ENCODE measurements around the gene VWA7. TPM values are rescaled to one million over a fixed set of nuclear protein-coding genes. Genes with fewer than 3 reads are reported as not detected.

VWA7 gene, protein sequence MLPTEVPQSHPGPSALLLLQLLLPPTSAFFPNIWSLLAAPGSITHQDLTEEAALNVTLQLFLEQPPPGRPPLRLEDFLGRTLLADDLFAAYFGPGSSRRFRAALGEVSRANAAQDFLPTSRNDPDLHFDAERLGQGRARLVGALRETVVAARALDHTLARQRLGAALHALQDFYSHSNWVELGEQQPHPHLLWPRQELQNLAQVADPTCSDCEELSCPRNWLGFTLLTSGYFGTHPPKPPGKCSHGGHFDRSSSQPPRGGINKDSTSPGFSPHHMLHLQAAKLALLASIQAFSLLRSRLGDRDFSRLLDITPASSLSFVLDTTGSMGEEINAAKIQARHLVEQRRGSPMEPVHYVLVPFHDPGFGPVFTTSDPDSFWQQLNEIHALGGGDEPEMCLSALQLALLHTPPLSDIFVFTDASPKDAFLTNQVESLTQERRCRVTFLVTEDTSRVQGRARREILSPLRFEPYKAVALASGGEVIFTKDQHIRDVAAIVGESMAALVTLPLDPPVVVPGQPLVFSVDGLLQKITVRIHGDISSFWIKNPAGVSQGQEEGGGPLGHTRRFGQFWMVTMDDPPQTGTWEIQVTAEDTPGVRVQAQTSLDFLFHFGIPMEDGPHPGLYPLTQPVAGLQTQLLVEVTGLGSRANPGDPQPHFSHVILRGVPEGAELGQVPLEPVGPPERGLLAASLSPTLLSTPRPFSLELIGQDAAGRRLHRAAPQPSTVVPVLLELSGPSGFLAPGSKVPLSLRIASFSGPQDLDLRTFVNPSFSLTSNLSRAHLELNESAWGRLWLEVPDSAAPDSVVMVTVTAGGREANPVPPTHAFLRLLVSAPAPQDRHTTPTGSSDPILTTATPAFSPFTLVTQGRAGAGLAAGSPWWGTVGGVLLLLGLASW
- 1.1 to 1.7 TPM (median 1.5 TPM) in 5 replicates for total RNA-seq (2022; extraction: Qiagen RNA extraction)

DNA sequence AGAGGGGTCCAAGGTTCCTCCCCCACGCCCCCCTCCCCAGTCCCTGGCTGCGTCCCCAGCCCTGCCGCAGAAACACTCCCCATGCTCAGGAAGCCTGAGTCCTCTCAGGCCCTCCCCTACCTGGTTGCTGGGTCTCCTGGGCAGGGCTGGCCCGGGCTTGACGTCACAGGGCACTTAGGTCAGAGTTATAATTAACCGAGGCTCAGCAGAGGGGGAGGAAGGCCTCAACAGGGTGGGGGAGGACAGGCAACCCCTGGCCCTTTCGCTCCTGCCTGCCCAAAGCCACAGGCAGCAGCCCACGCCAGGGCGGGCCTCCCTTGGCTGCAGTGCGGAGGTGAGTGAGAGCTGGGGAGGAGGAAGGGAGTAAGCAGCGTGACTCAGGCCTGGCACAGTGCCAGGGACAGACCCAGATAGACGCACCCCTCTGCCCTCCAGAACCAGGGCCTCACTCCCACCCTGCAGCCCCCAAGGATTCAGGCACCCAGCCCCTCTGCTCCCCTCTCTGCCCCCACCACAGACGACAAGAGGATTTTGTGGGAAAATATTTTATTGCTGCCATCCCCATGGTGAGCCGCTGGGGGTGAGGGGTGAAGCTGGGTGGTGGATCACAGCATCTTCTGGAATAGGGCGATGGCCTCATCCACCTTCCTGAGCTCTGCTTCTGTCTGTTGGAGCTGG lies at the start of gene VWA7:
VWA7 (minus strand) TSS at position 340 of the 678 bp plus-strand sequence. CDS start 549 bp downstream, outside the sequence.

DNA sequence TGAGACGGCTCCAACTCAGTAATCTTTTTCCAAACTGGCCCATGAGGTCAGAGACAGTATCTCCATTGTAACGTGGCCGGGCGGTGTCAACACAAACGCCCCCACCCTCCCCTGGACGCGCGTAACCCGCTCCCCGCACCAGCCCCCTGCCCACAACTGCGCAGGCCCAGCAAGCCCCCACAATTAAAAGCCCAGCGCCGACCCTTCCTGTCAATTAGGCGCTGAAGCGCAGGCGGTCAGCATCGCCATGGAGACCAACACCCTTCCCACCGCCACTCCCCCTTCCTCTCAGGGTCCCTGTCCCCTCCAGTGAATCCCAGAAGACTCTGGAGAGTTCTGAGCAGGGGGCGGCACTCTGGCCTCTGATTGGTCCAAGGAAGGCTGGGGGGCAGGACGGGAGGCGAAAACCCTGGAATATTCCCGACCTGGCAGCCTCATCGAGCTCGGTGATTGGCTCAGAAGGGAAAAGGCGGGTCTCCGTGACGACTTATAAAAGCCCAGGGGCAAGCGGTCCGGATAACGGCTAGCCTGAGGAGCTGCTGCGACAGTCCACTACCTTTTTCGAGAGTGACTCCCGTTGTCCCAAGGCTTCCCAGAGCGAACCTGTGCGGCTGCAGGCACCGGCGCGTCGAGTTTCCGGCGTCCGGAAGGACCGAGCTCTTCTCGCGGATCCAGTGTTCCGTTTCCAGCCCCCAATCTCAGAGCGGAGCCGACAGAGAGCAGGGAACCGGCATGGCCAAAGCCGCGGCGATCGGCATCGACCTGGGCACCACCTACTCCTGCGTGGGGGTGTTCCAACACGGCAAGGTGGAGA lies 38.1 kb upstream of the VWA7 start, which contains the start of the genes HSPA1A and HSPA1L:
HSPA1A (plus strand) TSS at position 519 of the 814 bp plus-strand sequence; CDS start at position 733, 214 bp downstream.
HSPA1L (minus strand) TSS at position 259 of the 814 bp plus-strand sequence. CDS start 3,311 bp downstream, outside the sequence.

DNA sequence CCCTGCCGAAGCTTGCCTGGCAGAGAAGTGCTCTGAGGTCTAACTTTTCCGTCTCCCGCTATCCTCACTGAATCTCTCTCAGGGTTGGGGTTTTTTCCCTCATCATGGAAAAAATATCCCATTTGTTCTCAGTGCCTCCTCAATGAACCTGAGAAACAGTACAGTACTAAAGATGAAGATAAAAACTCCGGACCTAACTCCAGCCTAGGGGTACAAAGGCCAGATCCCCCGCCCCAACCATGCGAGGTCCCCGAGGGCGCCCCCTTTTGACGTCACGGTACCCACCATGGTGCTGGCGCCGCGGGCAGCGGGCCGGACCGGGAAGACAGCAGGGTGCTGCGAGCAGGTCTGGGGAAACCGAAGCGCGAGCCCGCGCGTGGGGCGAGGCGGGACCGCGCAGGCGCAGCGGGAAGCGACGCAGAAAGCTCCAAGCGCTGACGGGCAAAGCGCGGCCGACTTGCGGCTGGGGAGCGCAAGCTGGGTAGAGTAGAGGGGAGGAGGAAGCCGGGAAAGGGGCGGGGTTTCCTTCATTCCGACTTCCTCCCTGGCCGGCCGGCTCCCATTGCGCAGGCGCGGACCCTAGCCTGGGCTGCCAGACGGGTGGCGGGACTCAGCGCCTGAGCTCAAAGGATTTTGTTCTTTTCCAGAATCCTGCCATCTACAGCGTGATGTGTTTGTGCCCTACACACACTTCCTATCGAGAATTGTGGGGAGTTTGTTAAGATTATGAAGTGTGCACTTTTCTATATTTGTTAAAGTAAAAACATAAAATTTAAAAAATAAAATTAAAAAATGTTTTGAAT lies 29.5 kb upstream of the VWA7 start, which contains the start of gene LSM2:
LSM2 (minus strand) TSS at position 497 of the 803 bp plus-strand sequence; CDS start at position 288, 209 bp downstream.

DNA sequence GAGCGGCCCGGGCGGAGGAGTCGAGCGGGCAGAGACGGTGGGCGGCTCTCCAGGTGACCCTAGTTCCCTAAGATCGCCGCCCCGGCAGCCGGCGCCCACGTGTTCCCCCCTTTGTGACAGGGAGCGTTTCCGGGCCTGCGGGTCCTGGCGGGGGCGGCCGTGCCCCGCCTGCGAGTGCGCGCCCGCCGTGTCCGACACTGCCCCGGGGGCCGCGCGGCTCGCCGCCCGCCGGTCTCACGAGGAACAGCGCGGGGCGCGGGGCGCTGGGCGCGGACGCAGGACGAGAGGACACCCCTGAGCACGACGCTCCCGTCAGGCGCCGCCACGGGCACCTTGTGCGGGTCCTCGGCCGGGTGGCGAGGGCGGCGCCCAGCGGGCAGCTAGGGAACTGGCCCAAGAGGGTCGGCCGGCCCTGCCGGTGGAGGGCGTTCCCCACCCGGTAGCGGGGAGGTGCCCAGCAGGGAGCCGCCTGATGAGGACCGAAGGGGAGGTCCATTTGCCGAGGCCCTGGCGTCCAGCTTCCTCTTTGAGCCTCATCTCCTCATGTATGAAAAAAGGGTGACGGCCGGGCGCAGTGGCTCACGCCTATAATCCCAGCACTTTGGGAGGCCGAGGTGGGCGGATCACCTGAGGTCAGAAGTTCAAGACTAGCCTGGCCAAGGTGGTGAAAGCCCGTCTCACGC lies 18.6 kb upstream of the VWA7 start, which contains the start of gene VARS1:
VARS1 (minus strand) TSS at position 137 of the 683 bp plus-strand sequence. CDS start 535 bp downstream, outside the sequence.

DNA sequence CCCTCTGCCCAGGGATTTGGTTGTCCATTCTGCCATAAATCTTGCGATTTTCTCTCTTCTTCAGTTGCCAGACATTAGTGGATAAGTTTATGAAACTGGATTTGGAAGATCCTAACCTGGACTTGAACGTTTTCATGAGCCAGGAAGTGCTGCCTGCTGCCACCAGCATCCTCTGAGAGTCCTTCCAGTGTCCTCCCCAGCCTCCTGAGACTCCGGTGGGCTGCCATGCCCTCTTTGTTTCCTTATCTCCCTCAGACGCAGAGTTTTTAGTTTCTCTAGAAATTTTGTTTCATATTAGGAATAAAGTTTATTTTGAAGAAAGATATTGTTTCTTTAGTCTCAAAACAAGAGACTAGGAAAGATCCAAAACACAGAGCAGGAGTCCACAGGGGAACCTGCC lies 14.8 kb downstream of the VWA7 start, which contains the start of gene SAPCD1:
SAPCD1 (plus strand) TSS at position 301 of the 400 bp plus-strand sequence. CDS start 399 bp downstream, outside the sequence.

DNA sequence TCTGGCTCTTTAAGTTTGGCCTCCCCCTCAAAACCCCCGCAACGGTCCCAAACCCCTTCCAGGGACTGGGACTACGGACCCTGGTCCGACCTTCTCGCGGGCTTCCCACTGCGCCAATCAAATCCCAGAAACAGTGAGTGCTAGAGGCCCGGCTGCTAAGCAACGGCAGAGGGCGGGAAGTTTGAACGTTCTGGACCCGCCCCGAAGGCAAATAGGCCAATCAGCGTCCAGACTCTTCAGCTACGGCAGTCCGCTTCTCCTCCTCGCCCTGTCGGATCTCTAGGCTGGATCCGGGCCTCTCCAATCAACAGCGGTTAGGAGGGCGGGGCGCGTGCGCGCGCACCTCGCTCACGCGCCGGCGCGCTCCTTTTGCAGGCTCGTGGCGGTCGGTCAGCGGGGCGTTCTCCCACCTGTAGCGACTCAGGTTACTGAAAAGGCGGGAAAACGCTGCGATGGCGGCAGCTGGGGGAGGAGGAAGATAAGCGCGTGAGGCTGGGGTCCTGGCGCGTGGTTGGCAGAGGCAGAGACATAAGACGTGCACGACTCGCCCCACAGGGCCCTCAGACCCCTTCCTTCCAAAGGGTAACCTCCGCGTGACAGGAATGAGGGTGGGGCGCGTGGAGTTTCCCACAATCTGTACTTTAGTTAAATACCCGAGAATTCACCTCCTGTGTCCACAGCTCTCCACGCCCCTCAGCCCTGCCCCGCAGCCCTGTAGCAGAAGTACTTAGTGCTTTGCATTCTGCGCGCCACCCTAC lies 37.3 kb downstream of the VWA7 start, which contains the start of gene MSH5:
MSH5 (plus strand) TSS at position 367 of the 758 bp plus-strand sequence. CDS start 462 bp downstream, outside the sequence.

DNA sequence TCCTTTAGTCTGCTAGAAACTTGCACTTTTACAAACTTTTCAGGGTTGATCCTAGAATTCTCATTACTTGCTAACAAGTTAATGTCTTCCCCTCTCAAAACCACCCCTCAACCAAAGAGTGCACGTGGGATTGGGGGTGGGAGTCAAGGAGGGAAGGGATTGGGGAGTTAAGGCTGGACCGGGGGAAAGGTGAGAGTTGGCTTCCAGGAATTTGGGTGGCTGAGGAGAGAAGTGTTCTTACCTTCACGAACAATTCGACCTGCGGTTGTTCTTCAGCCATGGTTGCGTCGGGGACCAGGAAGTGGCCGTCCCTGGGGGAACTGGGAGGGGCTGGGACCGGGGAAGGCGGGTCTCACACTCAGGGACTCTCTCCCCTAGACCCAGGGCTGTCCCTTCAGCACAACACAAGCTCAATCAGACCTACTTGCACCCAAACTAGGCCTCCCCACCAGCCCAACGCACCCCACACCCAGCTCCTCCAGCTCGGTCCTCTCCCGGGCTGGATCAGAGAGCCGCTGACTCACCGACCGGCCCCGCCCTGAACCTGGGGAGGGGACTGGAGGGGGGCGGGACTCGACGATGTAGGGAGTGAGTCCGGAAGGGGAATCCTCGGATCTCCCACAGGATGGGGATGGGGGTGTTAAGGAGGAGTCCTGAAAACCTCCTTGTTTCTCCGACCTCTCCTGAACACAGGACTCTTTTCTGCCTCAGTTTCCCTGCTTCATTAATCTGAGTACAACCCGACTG lies 40.9 kb downstream of the VWA7 start, which contains the start of gene CLIC1:
CLIC1 (minus strand) TSS at position 510 of the 747 bp plus-strand sequence; CDS start at position 280, 230 bp downstream.

DNA sequence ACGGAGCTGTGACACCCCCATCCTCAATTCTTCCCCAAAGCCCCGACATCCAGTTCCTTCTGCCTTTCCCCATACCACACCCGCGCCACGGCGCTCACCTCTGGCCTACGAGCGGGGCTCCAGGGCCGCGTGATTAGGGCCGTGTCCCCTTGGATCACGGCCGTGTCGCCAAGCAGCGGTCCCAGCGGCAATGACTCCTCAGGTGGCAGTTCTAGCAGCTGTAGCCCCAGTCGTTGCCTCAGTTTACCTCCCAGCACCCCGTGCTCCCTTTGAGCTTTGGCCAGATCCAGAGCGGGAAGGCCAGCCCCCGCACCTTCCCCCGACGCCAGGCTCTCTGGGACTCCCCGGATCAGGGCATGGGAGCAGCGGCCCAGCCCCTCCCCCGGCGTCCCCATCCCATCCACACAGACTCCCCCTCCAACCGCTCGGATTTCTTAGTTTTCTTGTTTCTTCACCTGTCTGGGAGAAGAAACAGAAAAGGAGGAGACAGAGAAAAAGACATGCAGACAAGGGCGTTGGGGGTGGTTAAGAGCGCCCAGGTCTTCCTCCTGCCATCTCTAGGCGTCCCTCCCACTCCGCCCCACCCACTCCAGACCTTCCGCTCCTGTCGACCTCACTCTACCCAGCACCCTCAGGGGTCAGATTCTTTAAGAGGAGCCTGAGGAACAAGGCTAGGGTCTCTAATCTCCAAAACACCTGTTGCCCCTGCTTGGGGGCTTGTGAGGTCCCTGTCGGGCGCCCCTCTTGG lies 48.2 kb downstream of the VWA7 start, which contains the start of gene DDAH2:
DDAH2 (minus strand) TSS at position 533 of the 748 bp plus-strand sequence; CDS start at position 395, 138 bp downstream.

DNA sequence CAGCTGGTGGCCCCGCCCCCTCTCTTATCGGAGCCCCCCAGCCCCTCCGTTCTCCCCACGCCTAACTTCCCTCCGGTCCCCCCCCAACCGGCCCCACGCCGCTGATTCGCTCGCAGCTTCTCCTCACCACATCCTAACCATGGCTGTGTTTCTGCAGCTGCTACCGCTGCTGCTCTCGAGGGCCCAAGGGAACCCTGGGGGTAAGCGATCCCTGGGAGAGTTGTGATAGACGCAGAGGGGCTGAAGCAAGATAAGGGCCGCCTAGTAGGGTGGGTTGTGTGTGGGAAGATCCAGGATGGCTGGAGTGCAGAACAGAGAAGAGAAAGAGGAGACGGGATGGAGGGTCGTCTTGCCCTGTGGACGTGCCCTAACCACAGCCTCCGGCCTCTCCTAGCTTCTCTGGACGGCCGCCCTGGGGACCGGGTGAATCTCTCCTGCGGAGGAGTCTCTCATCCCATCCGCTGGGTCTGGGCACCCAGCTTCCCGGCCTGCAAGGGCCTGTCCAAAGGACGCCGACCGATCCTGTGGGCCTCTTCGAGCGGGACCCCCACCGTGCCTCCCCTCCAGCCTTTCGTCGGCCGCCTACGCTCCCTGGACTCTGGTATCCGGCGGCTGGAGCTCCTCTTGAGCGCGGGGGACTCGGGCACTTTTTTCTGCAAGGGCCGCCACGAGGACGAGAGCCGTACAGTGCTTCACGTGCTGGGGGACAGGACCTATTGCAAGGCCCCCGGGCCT lies 53.7 kb downstream of the VWA7 start, which contains the start of gene MPIG6B:
MPIG6B (plus strand) TSS at position 129 of the 735 bp plus-strand sequence; CDS start at position 140, 11 bp downstream.

DNA sequence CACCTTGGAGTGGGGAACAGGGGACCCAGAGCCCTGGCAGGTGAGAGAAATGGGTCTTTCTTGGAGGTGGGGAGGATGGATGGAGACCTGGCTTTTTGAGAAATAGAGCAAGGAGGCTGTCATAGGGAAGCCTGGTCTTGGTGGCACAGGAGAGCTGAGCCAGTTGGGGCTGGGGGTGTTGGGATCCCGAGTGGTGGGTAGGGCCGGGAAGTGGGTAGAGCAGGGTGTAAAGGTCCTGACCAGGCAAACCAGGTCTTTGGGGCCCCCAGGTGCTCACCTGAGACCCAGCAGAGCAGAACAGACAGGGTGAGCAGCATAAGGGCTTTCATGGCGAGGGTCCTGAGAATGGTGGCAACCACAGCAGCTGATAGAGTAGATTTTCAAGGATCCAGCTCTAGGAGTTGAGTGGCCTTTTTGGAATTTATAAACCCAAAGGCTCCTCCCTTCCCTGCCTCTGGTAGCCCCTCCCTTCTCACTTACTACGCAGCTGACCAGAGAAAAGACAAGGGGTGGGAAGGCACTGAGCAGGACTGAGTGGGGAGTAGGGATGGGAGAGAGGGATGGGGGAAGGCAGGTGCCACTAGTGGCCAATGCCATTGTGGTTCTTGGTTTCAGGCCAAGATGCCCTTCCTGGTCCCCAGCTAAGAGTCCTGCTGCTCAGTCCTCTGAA lies 55.6 kb downstream of the VWA7 start, which contains the start of gene LY6G6C:
LY6G6C (minus strand) TSS at position 396 of the 670 bp plus-strand sequence; CDS start at position 329, 67 bp downstream.

Other genes starting within 250 kb of the VWA7 start
- not detected in 5 replicates for gene MCCD1, start 248.4 kb downstream of the VWA7 start, total RNA-seq (2022; extraction: Qiagen RNA extraction)
- 331 to 435 TPM (median 353 TPM) in 5 replicates for gene DDX39B, start 235.3 kb downstream of the VWA7 start, total RNA-seq (2022; extraction: Qiagen RNA extraction)
- gene ATP6V1G2, start 230.7 kb downstream of the VWA7 start, total RNA-seq (2022; extraction: Qiagen RNA extraction): 0.46 to 0.93 TPM (median 0.67 TPM) in 5 replicates
- gene NFKBIL1, start 229.7 kb downstream of the VWA7 start, total RNA-seq (2022; extraction: Qiagen RNA extraction): 9.7 to 12.5 TPM (median 11.6 TPM) in 5 replicates
- gene LTA, start 205.0 kb downstream of the VWA7 start, total RNA-seq (2022; extraction: Qiagen RNA extraction): 0.07 to 0.31 TPM (median 0.13 TPM) in 3 of 5 replicates, not detected in the others
- gene TNF, start 201.8 kb downstream of the VWA7 start, total RNA-seq (2022; extraction: Qiagen RNA extraction): 0.08 to 0.12 TPM in 2 of 5 replicates, not detected in the others
- gene LTB, start 194.9 kb downstream of the VWA7 start, total RNA-seq (2022; extraction: Qiagen RNA extraction): 0.29 to 0.47 TPM (median 0.38 TPM) in 5 replicates
- 0.37 TPM in 1 of 5 replicates, not detected in the others for gene LST1, start 191.1 kb downstream of the VWA7 start, total RNA-seq (2022; extraction: Qiagen RNA extraction)
- not detected in 5 replicates for gene NCR3, start 184.3 kb downstream of the VWA7 start, total RNA-seq (2022; extraction: Qiagen RNA extraction)
- gene AIF1, start 162.1 kb downstream of the VWA7 start, total RNA-seq (2022; extraction: Qiagen RNA extraction): not detected in 5 replicates
- 76.6 to 89.9 TPM (median 84.4 TPM) in 5 replicates for gene PRRC2A, start 156.6 kb downstream of the VWA7 start, total RNA-seq (2022; extraction: Qiagen RNA extraction)
- 129 to 143 TPM (median 133 TPM) in 5 replicates for gene BAG6, start 124.7 kb downstream of the VWA7 start, total RNA-seq (2022; extraction: Qiagen RNA extraction)
- gene APOM, start 121.4 kb downstream of the VWA7 start, total RNA-seq (2022; extraction: Qiagen RNA extraction): 2.9 to 3.8 TPM (median 3.4 TPM) in 5 replicates
- gene C6orf47, start 116.5 kb downstream of the VWA7 start, total RNA-seq (2022; extraction: Qiagen RNA extraction): 10.1 to 14.9 TPM (median 12.4 TPM) in 5 replicates
- gene GPANK1, start 112.3 kb downstream of the VWA7 start, total RNA-seq (2022; extraction: Qiagen RNA extraction): 9.3 to 11.4 TPM (median 11.1 TPM) in 5 replicates
- gene CSNK2B, start 111.2 kb downstream of the VWA7 start, total RNA-seq (2022; extraction: Qiagen RNA extraction): 154 to 183 TPM (median 177 TPM) in 5 replicates
- 3.4 to 4.7 TPM (median 3.9 TPM) in 5 replicates for gene LY6G5B, start 107.4 kb downstream of the VWA7 start, total RNA-seq (2022; extraction: Qiagen RNA extraction)
- 0.75 to 2.1 TPM (median 1.5 TPM) in 5 replicates for gene LY6G5C, start 96.3 kb downstream of the VWA7 start, total RNA-seq (2022; extraction: Qiagen RNA extraction)
- gene ABHD16A, start 74.0 kb downstream of the VWA7 start, total RNA-seq (2022; extraction: Qiagen RNA extraction): 15.0 to 19.1 TPM (median 17.0 TPM) in 5 replicates
- gene LY6G6F, start 70.5 kb downstream of the VWA7 start, total RNA-seq (2022; extraction: Qiagen RNA extraction): not detected in 5 replicates
- not detected in 5 replicates for gene LY6G6D, start 62.0 kb downstream of the VWA7 start, total RNA-seq (2022; extraction: Qiagen RNA extraction)
- 0.13 to 0.18 TPM in 2 of 5 replicates, not detected in the others for gene LY6G6C, start 55.6 kb downstream of the VWA7 start, total RNA-seq (2022; extraction: Qiagen RNA extraction)
- not detected in 5 replicates for gene MPIG6B, start 54.0 kb downstream of the VWA7 start, total RNA-seq (2022; extraction: Qiagen RNA extraction)
- gene DDAH2, start 48.0 kb downstream of the VWA7 start, total RNA-seq (2022; extraction: Qiagen RNA extraction): 25.9 to 32.1 TPM (median 29.2 TPM) in 5 replicates
- gene CLIC1, start 40.8 kb downstream of the VWA7 start, total RNA-seq (2022; extraction: Qiagen RNA extraction): 475 to 491 TPM (median 481 TPM) in 5 replicates
- 10.7 to 15.7 TPM (median 13.4 TPM) in 5 replicates for gene MSH5, start 37.3 kb downstream of the VWA7 start, total RNA-seq (2022; extraction: Qiagen RNA extraction)
- 2.6 to 4.9 TPM (median 3.2 TPM) in 5 replicates for gene SAPCD1, start 14.7 kb downstream of the VWA7 start, total RNA-seq (2022; extraction: Qiagen RNA extraction)
- gene VARS1, start 18.4 kb upstream of the VWA7 start, total RNA-seq (2022; extraction: Qiagen RNA extraction): 52.1 to 61.7 TPM (median 54.3 TPM) in 5 replicates
- gene LSM2, start 29.6 kb upstream of the VWA7 start, total RNA-seq (2022; extraction: Qiagen RNA extraction): 42.7 to 66.2 TPM (median 59.0 TPM) in 5 replicates
- 1.2 to 2.0 TPM (median 1.6 TPM) in 5 replicates for gene HSPA1L, start 38.0 kb upstream of the VWA7 start, total RNA-seq (2022; extraction: Qiagen RNA extraction)
- 162 to 234 TPM (median 205 TPM) in 5 replicates for gene HSPA1A, start 38.2 kb upstream of the VWA7 start, total RNA-seq (2022; extraction: Qiagen RNA extraction)
- gene HSPA1B, start 50.4 kb upstream of the VWA7 start, total RNA-seq (2022; extraction: Qiagen RNA extraction): 110 to 176 TPM (median 161 TPM) in 5 replicates
- 25.7 to 32.9 TPM (median 26.4 TPM) in 5 replicates for gene NEU1, start 85.5 kb upstream of the VWA7 start, total RNA-seq (2022; extraction: Qiagen RNA extraction)
- 0.03 to 0.14 TPM (median 0.06 TPM) in 4 of 5 replicates, not detected in the other for gene SLC44A4, start 101.7 kb upstream of the VWA7 start, total RNA-seq (2022; extraction: Qiagen RNA extraction)
- 25.1 to 29.7 TPM (median 26.0 TPM) in 5 replicates for gene EHMT2, start 120.4 kb upstream of the VWA7 start, total RNA-seq (2022; extraction: Qiagen RNA extraction)
- gene ZBTB12, start 124.8 kb upstream of the VWA7 start, total RNA-seq (2022; extraction: Qiagen RNA extraction): 3.3 to 4.2 TPM (median 3.9 TPM) in 5 replicates
- gene C2, start 150.4 kb upstream of the VWA7 start, total RNA-seq (2022; extraction: Qiagen RNA extraction): 0.17 to 0.46 TPM (median 0.38 TPM) in 5 replicates
- 1.7 to 2.3 TPM (median 1.9 TPM) in 5 replicates for gene CFB, start 168.8 kb upstream of the VWA7 start, total RNA-seq (2022; extraction: Qiagen RNA extraction)
- gene NELFE, start 181.6 kb upstream of the VWA7 start, total RNA-seq (2022; extraction: Qiagen RNA extraction): 73.7 to 87.1 TPM (median 76.9 TPM) in 5 replicates
- gene SKIC2, start 181.8 kb upstream of the VWA7 start, total RNA-seq (2022; extraction: Qiagen RNA extraction): 21.3 to 24.7 TPM (median 23.3 TPM) in 5 replicates
- 10.4 to 12.4 TPM (median 11.6 TPM) in 5 replicates for gene DXO, start 194.8 kb upstream of the VWA7 start, total RNA-seq (2022; extraction: Qiagen RNA extraction)
- 0.79 to 1.5 TPM (median 0.85 TPM) in 5 replicates for gene C4A, start 204.7 kb upstream of the VWA7 start, total RNA-seq (2022; extraction: Qiagen RNA extraction)
- 0.35 to 0.93 TPM (median 0.67 TPM) in 5 replicates for gene C4B, start 237.5 kb upstream of the VWA7 start, total RNA-seq (2022; extraction: Qiagen RNA extraction)